Subcutaneous abdominal adipose tissue (tissue), 5 donors: Measurements from ENCODE around the gene DDR2.
A peak's percentile ranks its signal among the peaks of the same experiment; 100 is the strongest.
"Not testable (repeated sequence)": the region's sequence is repeated elsewhere in the genome, so short reads cannot be mapped to it uniquely, and the experiment has no call there.

ENCODE experiments used
- H3K27ac ChIP-seq: one replicate; pipeline ENCODE4 v1.7.0; 2013; ENCODE audit warnings: low read depth, mild to moderate bottlenecking, inconsistent platforms, low read length, moderate library complexity
- H3K27me3 ChIP-seq, 5 donors: one replicate each; pipeline ENCODE4 v1.7.0; 2013; ENCODE audit warnings: low read length in 5 of 5, inconsistent platforms in 1 of 5; ENCODE audit not compliant: control insufficient read depth in 5 of 5, insufficient read depth in 4 of 5
- H3K36me3 ChIP-seq, 5 donors: one replicate each; pipeline ENCODE4 v1.7.0; 2013; ENCODE audit warnings: low read length in 5 of 5; ENCODE audit not compliant: control insufficient read depth in 5 of 5, insufficient read depth in 5 of 5
- H3K4me1 ChIP-seq, 5 donors: one replicate each; pipeline ENCODE4 v1.7.0; 2013; ENCODE audit warnings: low read length in 5 of 5, mild to moderate bottlenecking in 3 of 5, moderate library complexity in 1 of 5; ENCODE audit not compliant: control insufficient read depth in 5 of 5, insufficient read depth in 5 of 5
- H3K4me3 ChIP-seq, 5 donors: one replicate each; pipeline ENCODE4 v1.7.0; 2013; ENCODE audit warnings: low read length in 5 of 5, low read depth in 1 of 5
- H3K9ac ChIP-seq, 5 donors: one replicate each; pipeline ENCODE4 v1.7.0; 2013; ENCODE audit warnings: low read length in 5 of 5, mild to moderate bottlenecking in 4 of 5, moderate library complexity in 3 of 5
- H3K9me3 ChIP-seq, 5 donors: one replicate each; pipeline ENCODE4 v1.7.0; 2013; ENCODE audit warnings: low read length in 5 of 5; ENCODE audit not compliant: control insufficient read depth in 5 of 5
- donor health status: healthy.
- donor health status: healthy.
- donor health status: healthy.
- donor health status: healthy.
- donor health status: healthy.

Gene DDR2

DNA sequence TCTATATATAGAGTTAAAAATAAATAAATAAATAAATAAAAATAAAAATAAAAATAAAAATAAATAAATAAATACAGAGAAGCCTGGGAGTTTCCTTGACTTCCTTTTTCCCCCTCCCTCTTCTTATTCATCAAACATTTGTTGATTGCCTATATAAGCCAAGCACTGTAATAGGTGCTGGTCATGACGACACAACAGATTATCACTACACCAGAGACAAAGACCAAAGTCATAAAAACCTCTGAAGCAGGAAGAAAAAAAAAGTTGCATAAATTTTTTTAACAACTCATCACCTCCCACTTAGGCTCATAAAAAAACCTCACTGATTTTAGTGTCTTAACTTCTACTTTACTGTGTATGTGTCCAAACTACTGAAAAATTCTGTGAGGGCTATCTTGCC, 95.2 kb downstream of the DDR2 start:
- H3K4me1 ChIP-seq = peaks cover 0 to 26% (median 13%) of the 10 kb centered on the region in 5 donors
- not testable (repeated sequence) for H3K9ac ChIP-seq, H3K9me3 ChIP-seq, H3K4me3 ChIP-seq, H3K27me3 ChIP-seq, H3K36me3 ChIP-seq, H3K27ac ChIP-seq

DNA sequence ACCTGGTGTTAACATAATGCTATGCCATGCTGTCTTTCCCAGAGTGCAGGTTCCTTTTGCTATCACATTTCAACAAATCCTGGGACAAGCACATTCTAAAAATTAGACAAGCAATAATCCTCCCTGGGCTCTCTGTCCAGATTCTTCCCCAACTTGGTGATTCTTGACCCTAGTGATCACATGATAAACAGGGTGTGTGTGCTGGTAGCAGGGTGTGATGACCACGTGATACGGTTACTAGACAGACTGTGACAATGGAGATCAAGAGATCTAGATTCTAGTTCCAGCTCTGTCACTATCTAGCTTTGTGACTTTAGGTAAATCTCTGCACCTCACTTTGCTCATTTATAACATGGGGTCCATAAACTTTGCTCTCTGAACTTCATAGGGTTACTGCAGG, 96.3 kb downstream of the DDR2 start:
- no peak overlapping the region for H3K4me3 ChIP-seq
- H3K36me3 ChIP-seq = no peaks in the 10 kb centered on the region
- H3K27me3 ChIP-seq = no peaks in the 10 kb centered on the region
- peaks cover 0 to 37% (median 21%) of the 10 kb centered on the region in 5 donors for H3K4me1 ChIP-seq
- no peak overlapping the region for H3K9ac ChIP-seq
- peak overlapping the region; percentile 27 for H3K27ac ChIP-seq
- H3K9me3 ChIP-seq = no peaks in the 10 kb centered on the region

DNA sequence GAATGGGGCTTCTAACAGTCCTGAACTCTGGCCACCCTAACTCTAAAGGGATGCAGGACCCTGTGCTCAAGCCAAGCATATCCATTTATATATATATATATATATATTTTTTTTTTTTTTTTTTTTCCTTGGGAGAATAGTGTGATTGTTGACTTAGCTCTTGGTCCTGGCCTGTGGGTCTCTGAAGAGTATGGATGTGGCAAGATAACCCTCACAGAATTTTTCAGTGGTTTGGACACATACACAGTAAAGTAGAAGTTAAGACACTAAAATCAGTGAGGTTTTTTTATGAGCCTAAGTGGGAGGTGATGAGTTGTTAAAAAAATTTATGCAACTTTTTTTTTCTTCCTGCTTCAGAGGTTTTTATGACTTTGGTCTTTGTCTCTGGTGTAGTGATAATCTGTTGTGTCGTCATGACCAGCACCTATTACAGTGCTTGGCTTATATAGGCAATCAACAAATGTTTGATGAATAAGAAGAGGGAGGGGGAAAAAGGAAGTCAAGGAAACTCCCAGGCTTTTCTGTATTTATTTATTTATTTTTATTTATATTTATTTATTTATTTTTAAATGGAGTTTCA, 97.0 kb downstream of the DDR2 start:
- not testable (repeated sequence) for H3K9ac ChIP-seq, H3K27ac ChIP-seq, H3K36me3 ChIP-seq, H3K4me3 ChIP-seq, H3K27me3 ChIP-seq, H3K9me3 ChIP-seq
- H3K4me1 ChIP-seq = peaks cover 0 to 37% (median 20%) of the 10 kb centered on the region in 5 donors

DNA sequence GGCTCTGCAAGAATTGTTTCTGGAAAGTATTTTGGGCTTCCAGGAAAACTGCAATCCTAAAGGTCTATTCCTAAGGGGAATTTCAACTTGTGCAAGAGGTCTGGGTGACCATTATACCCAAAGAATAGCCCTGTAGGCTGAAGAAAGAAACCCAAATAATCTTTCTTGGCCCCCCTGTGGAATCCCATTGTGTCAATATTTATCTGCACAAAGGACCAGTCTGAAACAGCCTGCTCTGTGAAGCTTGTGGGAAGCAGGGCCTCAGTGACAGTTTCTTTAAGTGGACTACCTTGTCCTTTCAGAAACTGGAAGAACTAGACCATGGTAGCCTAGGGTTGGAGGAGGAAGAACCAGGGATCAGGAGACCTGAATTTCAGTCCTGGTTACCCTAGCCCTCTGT, 99.8 kb downstream of the DDR2 start:
- H3K9me3 ChIP-seq = no peaks in the 10 kb centered on the region
- H3K36me3 ChIP-seq = peaks cover 0 to 6% (median 0%) of the 10 kb centered on the region in 5 donors
- peak overlapping the region; percentile 84 for H3K27ac ChIP-seq
- H3K4me1 ChIP-seq = peaks cover 0 to 35% (median 20%) of the 10 kb centered on the region in 5 donors
- peak overlapping the region in 2 of 5 donors; percentile 4 to 13 for H3K9ac ChIP-seq
- H3K27me3 ChIP-seq = no peaks in the 10 kb centered on the region
- no peak overlapping the region for H3K4me3 ChIP-seq

DNA sequence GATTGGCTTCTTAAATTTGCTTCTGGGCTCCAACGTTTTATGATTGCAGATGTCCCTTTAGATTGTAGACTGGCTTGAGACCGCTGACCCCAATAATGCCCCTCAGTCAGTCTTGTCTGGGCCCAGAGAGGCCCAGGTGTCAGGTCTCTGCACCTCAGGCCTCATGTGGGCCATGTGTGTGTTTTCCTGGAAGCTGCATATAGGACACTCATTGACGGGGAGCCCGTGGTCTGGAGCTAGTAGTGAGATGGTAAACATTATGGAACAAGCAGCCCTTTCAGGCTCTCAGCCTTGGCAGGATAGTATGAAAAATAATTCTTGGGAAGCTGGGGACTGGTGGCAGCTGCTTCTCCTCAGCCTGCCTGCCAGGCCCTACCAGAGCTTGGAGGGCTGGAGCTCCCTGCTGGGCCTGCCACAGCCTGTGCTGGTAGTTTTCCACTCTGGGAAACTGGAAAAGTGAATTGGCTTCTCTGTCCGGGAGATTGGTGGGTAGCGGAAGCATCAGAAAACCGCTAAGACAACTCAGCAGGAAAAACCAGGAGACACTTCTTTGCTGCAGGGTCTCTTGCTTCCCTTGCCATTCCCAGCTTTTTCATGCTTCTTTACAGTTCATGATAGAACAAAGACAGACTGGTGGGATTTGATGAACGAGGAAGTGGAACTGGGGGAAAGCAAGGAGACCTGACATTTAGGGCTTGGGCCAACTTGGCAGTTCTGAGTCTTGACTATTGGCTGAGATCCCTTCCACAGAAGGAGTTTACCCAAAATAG, 100.5 kb downstream of the DDR2 start:
- H3K9me3 ChIP-seq = no peaks in the 10 kb centered on the region
- peak overlapping the region; percentile 84 for H3K27ac ChIP-seq
- H3K4me1 ChIP-seq = peaks cover 0 to 35% (median 20%) of the 10 kb centered on the region in 5 donors
- no peak overlapping the region for H3K4me3 ChIP-seq
- no peaks in the 10 kb centered on the region for H3K27me3 ChIP-seq
- H3K9ac ChIP-seq = peak overlapping the region in 3 of 5 donors; percentile 4 to 17 (median 13)
- H3K36me3 ChIP-seq = peaks cover 0 to 6% (median 0%) of the 10 kb centered on the region in 5 donors

DNA sequence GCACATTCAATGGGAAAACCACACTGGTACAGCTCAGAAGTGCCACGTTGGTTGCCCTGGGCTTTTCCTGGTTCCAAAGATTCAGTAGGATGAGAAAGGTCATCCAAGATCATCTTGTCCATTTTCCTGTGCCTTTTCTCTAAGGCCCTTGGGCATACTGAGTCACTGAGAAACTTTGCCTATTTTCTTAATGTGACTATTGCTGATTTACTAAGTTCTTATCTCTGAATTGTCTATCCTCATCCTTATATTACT, 101.0 kb downstream of the DDR2 start:
- no peaks in the 10 kb centered on the region for H3K27me3 ChIP-seq
- H3K27ac ChIP-seq = peak overlapping the region; percentile 84
- no peak overlapping the region for H3K9ac ChIP-seq
- peaks cover 0 to 35% (median 20%) of the 10 kb centered on the region in 5 donors for H3K4me1 ChIP-seq
- H3K9me3 ChIP-seq = no peaks in the 10 kb centered on the region
- peaks cover 0 to 6% (median 0%) of the 10 kb centered on the region in 5 donors for H3K36me3 ChIP-seq
- H3K4me3 ChIP-seq = no peak overlapping the region

DNA sequence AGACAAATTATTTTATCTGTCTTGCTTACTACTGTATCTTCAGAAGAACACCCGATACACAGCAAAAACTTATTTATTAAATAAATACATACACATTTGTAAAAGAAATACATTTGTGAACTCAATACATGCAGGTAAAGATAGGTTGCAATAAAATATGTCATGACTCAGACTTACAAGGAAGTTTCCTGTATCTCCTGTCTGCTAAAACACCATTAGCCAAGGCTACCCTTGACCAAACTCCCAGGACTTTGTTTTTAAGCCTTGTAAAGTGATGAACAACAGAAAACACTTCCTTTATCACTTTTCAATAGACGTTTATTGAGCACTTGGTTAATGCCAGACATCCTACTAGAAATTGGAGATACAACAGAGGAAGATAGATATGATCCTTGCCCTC, 101.8 kb downstream of the DDR2 start:
- Histone ChIP-seq H3K4me1 (peaks cover 0 to 35% (median 20%) of the 10 kb centered on the region in 5 donors), H3K4me3 (no peak overlapping the region)

DNA sequence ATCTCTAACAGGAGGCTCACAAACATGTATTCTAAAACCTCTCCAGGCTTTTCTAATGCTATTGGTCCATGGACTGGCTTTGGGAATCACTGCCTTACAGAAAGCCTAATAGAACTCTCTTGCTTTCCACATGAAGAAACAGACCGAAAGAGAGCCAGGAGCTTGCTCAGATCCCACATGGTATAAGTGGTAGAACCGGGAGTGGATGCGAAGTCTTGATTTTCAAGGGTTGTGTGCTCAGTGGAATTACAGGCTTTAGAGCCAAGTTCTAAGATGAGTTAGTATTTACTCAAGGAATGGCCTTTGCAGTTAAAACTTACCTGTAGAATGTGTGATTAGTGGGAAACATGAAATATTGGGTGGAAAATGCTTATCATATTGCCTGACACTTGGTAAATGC, 103.9 kb downstream of the DDR2 start:
- Histone ChIP-seq H3K27me3 (no peaks in the 10 kb centered on the region), H3K27ac (peak overlapping the region; percentile 15), H3K4me3 (no peak overlapping the region), H3K9ac (no peak overlapping the region), H3K36me3 (peaks cover 0 to 6% (median 0%) of the 10 kb centered on the region in 5 donors), H3K9me3 (no peaks in the 10 kb centered on the region), H3K4me1 (peaks cover 0 to 35% (median 25%) of the 10 kb centered on the region in 5 donors)

More for the DNA sequence above, 101.8 kb downstream of the DDR2 start:
- Histone ChIP-seq H3K9ac (no peak overlapping the region), H3K27me3 (no peaks in the 10 kb centered on the region), H3K27ac (peak overlapping the region; percentile 84), H3K9me3 (no peaks in the 10 kb centered on the region), H3K36me3 (peaks cover 0 to 6% (median 0%) of the 10 kb centered on the region in 5 donors)

DNA sequence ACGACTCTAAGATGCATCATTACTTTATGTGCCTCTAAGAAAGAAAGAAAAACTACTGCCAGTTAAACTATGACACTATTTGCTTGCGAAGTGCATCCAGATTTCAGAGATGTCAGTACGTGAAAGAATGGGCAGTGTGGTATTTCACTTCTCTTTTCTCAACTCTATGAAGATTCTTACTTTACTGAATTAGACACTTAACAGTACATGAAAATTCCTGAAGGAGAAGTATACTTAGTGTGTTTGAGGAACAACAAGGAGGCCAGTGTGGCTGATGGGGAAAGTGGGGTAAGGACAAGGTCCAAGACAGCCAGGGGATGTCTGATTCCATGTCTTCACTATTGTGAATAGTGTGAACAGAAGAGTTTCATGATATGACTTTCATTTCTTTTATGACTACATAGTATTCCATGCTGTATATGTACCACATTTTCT, 104.4 kb downstream of the DDR2 start:
- H3K36me3 ChIP-seq = peaks cover 0 to 6% (median 0%) of the 10 kb centered on the region in 5 donors
- no peaks in the 10 kb centered on the region for H3K9me3 ChIP-seq
- no peaks in the 10 kb centered on the region for H3K27me3 ChIP-seq
- H3K9ac ChIP-seq = no peak overlapping the region
- no peak overlapping the region for H3K4me3 ChIP-seq
- peak overlapping the region; percentile 15 for H3K27ac ChIP-seq
- H3K4me1 ChIP-seq = peaks cover 0 to 36% (median 25%) of the 10 kb centered on the region in 5 donors

DNA sequence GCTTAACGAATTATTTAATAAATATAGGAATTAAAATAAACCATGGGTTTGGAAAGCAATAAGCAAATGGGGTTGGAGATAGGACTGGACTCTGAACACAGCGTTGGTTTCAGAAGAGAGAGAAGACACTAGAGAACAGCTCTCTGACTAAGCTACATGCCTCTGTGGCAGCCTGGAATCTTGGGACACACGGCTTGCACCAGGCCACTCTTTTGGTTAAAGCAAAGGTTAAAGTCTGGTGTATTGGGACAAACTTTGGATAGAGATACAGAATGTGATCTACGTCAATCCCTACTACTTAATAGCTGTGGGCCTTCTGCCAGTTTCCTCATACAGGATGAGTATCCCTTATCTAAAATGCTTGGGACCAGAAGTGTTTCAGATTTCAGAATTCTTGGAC, 108.5 kb downstream of the DDR2 start:
- Histone ChIP-seq H3K36me3 (no peaks in the 10 kb centered on the region), H3K4me1 (peaks cover 0 to 18% (median 12%) of the 10 kb centered on the region in 5 donors), H3K27ac (no peak overlapping the region), H3K4me3 (no peak overlapping the region), H3K9ac (no peak overlapping the region), H3K9me3 (no peaks in the 10 kb centered on the region), H3K27me3 (no peaks in the 10 kb centered on the region)
